Activated CD4-positive, alpha-beta T cell treated with anti-CD3 and anti-CD28 coated beads, Interleukin-2, Interleukin-6, amounts not matched to agents 100 ng/mL and 50 ng/mL, durations not matched to agents 16 hours and 8 hours (primary cell): ENCODE data around the gene HDGFL1.

ENCODE experiments used
- DNase-seq: peaks from one replicate; pipeline ENCODE4 v3.0.0-alpha.2; 2020

HDGFL1 gene

GRCh38 chr6:22593895-22594294, 24.5 kb downstream of the HDGFL1 start:
- no peak for DNase-seq

DNA sequence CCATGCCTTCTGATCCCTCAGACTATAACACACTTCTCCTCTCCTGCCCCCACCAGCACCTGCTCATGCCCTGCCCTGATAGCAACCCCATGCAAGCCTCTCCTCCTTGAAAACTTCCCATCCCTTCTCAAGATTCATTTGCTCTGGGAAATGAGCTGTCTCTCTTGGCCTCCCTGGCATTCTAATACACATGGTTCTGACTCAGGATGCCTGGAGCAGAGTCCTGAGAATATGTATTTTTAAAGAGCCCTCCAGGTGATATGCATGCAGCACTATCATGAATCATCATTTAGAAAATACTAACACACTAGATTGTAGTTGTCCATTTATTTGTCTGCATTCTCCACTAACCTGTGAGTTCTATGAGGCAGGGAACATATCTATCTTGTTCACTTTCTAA, 26.6 kb downstream of the HDGFL1 start:
- no peak for DNase-seq

GRCh38 chr6:22598339-22598738, 29.0 kb downstream of the HDGFL1 start:
- DNase-seq, result no peak

GRCh38 chr6:22600059-22600458, 30.7 kb downstream of the HDGFL1 start:
- no peak for DNase-seq

- DNase-seq, result no peak
These were observed 32.6 kb downstream of the HDGFL1 start for GRCh38 chr6:22601984-22602383.

- DNase-seq, result no peak
These were observed 36.4 kb downstream of the HDGFL1 start for GRCh38 chr6:22605736-22606135.

- no peak for DNase-seq
These were observed 40.8 kb downstream of the HDGFL1 start for GRCh38 chr6:22610127-22610526.

DNA sequence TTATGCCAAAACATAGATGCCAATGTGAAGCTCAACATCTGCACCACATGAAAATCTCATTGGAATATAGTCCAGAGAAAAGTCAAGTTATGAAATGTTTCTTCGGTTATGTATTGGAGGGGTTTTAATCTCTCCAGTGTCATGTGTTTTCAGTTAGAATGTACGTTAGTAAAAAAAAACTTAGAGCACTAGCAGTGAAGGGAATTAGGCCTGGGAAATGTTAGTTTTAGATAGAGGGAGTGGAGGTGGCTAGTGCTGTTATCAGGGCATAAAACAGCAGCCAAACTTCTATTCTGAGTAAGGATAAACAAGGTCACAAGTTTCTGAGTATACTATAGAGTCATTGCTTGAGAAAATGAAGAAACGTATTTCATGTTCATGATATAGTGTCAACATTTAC, 42.9 kb downstream of the HDGFL1 start:
- no peak for DNase-seq

DNA sequence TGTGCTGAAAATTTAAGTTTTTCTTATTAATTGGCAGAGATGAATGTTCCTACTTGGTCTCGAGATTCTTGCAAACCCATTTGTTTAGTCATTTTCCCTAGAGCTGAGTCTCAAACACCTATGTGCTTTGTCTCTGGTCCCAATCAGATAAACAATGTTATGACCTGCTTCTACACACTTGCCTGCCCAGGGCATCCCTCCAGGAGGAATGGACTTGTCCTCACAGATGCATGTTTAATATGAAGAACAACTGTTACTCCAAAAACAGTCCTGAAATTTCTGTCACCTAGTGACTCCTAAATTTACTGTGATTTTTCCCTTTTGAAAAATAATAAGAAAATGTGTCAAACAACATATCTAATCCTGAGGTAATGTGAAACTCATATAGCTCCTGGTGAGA, 43.7 kb downstream of the HDGFL1 start:
- DNase-seq, result no peak

DNA sequence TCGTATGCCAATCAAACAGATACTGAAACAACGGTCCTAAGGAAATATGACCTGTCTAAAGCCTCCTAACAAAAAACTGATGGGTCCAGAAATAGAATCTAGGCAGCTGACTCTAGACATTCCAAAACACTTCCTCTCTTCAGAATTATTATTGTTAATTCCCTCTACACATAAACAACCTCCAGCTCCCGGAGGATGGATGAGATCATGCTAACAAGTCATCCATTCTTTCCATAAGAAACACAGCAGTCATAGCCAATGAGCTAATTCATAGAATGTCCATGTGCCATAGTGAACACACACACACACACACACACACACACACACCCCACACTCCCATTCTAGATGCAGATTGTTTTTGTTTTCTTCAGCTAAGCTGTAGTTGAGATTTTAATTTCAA, 44.3 kb downstream of the HDGFL1 start:
- no peak for DNase-seq

DNA sequence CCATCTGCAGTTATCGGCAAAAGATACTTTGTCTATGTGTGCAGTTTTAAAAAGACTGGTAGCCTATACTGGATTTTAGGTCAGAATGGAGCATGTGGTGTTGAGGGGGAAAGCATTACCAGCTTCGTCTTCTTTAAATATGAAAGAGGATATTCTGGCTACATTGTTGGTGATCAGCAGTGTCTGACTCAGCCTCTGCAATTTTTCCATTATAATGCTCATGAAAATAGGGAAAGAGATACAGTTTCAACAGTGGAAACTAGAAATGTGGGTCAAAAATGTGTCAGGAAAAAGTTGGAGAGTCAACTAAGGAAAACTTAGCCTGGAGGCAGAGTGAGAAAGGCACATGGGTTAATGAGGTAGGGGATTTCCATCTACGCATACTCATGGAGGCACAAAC, 45.2 kb downstream of the HDGFL1 start:
- no peak for DNase-seq

GRCh38 chr6:22621028-22621427, 51.7 kb downstream of the HDGFL1 start:
- no peak for DNase-seq
